HepG2 (cell line): ENCODE measurements around the gene TUBB. TPM values are rescaled to one million over a fixed set of nuclear protein-coding genes. Genes with fewer than 3 reads are reported as not detected.

Experiments used
- FOXJ3 ChIP-seq: sonication (generic); formaldehyde crosslinking; IDR thresholded peaks from 2 replicates; pipeline ENCODE4 v1.4.0; 2020; ENCODE audit warnings: missing genetic modification reagents, mild to moderate bottlenecking, borderline replicate concordance
- FOXK2 ChIP-seq: fragments of 450-650 bp; IDR thresholded peaks from 2 replicates; pipeline ENCODE4 v1.6.1; 2016
- GABPB1 ChIP-seq: IDR thresholded peaks from 2 replicates; pipeline ENCODE4 v1.6.1; 2016; ENCODE audit warnings: mild to moderate bottlenecking, missing genetic modification reagents, moderate library complexity, missing compliant biosample characterization
- JUN ChIP-seq: sonication (generic); formaldehyde crosslinking; IDR thresholded peaks from 2 replicates; pipeline ENCODE4 v1.4.0; 2020; ENCODE audit warnings: mild to moderate bottlenecking, missing genetic modification reagents
- JUND ChIP-seq: sonication (generic); formaldehyde crosslinking; IDR thresholded peaks from 2 replicates; pipeline ENCODE4 v1.8.0; 2022; ENCODE audit warnings: mild to moderate bottlenecking, missing genetic modification reagents
- REPIN1 ChIP-seq: sonication (generic); formaldehyde crosslinking; IDR thresholded peaks from 2 replicates; pipeline ENCODE4 v1.8.0; 2022; ENCODE audit warnings: missing genetic modification reagents, low read depth, mild to moderate bottlenecking, borderline replicate concordance
- RXRA ChIP-seq: sonication (generic); formaldehyde crosslinking; IDR thresholded peaks from 2 replicates; pipeline ENCODE4 v1.5.1; 2020; ENCODE audit warnings: missing genetic modification reagents
- SAFB2 ChIP-seq: sonication (generic); formaldehyde crosslinking; IDR thresholded peaks from 2 replicates; pipeline ENCODE4 v1.5.1; 2020; ENCODE audit warnings: missing genetic modification reagents, low read depth, mild to moderate bottlenecking, borderline replicate concordance
- SETDB1 ChIP-seq: sonication (generic); formaldehyde crosslinking; IDR thresholded peaks from 2 replicates; pipeline ENCODE4 v1.5.1; 2020; ENCODE audit warnings: missing genetic modification reagents, mild to moderate bottlenecking, borderline replicate concordance
- ZBTB38 ChIP-seq: sonication (generic); formaldehyde crosslinking; IDR thresholded peaks from 2 replicates; pipeline ENCODE4 v1.5.1; 2020; ENCODE audit warnings: mild to moderate bottlenecking, missing genetic modification reagents
- ZFP82 ChIP-seq: sonication (generic); formaldehyde crosslinking; IDR thresholded peaks from 2 replicates; pipeline ENCODE4 v1.5.1; 2020; ENCODE audit warnings: mild to moderate bottlenecking, missing genetic modification reagents, borderline replicate concordance
- polyA plus RNA-seq, 8 experiments: library from polyadenylated mRNA; depleted of rRNA in 3 of 8; stranded (reverse) in 7 of 8; unstranded in 1 of 8; fragments of >200 nt; fragmentation: Illumina TruSeq in 4 of 8; extraction: Trizol in 4 of 8; gene quantifications; 2 replicates each; pipeline versions ENCODE4 v1.2.1 to v1.2.3, GENCODE V29; 2011 to 2016; ENCODE audit warnings: low read depth in 4 of 8, missing spikeins in 1 of 8, mixed read lengths in 1 of 8; ENCODE audit not compliant: insufficient read depth in 1 of 8
- total RNA-seq, 5 experiments: library from RNA; depleted of rRNA; stranded (reverse); fragments of >200 nt; fragmentation: Illumina TruSeq; extraction: Trizol; gene quantifications; 2 replicates each; pipeline ENCODE4 v1.2.3, GENCODE V29; 2016; ENCODE audit warnings: low read depth in 1 of 5
- TF ChIP-seq, protein P1 (sequence below): sonication (generic); formaldehyde crosslinking; IDR thresholded peaks from 2 replicates; pipeline ENCODE4 v1.8.0; 2022; ENCODE audit warnings: missing genetic modification reagents, low read depth, mild to moderate bottlenecking, borderline replicate concordance
- TF ChIP-seq, protein P2 (sequence below): sonication (generic); formaldehyde crosslinking; IDR thresholded peaks from 2 replicates; pipeline ENCODE4 v1.5.0; 2020; ENCODE audit warnings: mild to moderate bottlenecking, missing genetic modification reagents, borderline replicate concordance
- TF ChIP-seq, protein P3 (sequence below): sonication (generic); formaldehyde crosslinking; IDR thresholded peaks from 2 replicates; pipeline ENCODE4 v1.9.0; 2021; ENCODE audit warnings: missing genetic modification reagents, borderline replicate concordance
- TF ChIP-seq, protein P4 (sequence below): sonication (generic); formaldehyde crosslinking; IDR thresholded peaks from 2 replicates; pipeline ENCODE4 v1.4.0; 2020; ENCODE audit warnings: low read depth, missing genetic modification reagents

The TUBB gene
- total and polyA plus RNA-seq, 2 of the 13 experiments (the other 11 are each of a cell fraction or from before 2014, with no cell fraction given), result 911 to 1,163 TPM

DNA sequence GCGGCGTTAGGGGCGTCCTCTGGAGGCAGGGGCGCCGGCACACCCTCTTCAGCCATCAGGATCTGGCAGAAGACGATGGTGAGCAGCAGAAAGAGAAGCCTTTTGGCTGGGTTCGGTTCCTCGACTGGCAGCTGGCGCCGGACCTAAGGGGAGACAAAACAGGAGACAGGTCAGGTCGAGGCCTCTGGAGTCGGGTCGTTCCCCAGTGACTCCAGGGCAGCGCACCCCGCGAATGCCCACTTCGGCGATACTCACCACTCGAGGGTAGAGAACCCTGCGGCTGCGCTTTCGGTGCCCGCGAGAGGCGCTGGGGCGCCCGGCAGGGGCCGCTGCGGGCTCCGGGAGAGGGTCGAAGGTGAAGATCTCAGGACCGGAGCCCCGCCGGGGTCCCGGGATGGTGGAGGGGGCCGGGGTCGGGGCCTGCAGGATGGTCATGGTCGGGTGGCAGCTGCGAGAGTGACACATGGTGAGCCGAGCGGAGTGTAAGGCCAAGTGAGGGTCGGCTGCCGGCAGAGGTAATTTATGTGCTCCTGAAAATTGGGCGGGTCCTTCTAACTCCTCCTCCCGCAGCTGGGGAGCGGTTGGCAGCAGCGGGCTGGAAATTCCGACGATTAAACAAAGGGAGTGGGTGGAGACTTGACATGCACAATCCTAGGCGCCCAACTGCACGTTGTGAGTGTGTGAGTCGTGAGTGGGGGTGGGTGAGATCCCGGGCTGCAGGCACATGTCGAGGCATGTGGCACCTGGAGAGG is 24.1 kb downstream of the TUBB start, which contains the start of gene IER3 (continued):
- TF ChIP-seq, protein P1, sequence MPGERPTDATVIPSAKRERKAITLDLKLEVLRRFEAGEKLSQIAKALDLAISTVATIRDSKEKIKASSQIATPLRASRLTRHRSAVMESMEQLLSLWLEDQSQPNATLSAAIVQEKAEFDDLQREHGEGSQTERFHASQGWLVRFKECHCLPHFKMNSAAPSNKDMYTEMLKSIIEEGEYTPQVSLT, result no peak
- TF ChIP-seq, protein P2, sequence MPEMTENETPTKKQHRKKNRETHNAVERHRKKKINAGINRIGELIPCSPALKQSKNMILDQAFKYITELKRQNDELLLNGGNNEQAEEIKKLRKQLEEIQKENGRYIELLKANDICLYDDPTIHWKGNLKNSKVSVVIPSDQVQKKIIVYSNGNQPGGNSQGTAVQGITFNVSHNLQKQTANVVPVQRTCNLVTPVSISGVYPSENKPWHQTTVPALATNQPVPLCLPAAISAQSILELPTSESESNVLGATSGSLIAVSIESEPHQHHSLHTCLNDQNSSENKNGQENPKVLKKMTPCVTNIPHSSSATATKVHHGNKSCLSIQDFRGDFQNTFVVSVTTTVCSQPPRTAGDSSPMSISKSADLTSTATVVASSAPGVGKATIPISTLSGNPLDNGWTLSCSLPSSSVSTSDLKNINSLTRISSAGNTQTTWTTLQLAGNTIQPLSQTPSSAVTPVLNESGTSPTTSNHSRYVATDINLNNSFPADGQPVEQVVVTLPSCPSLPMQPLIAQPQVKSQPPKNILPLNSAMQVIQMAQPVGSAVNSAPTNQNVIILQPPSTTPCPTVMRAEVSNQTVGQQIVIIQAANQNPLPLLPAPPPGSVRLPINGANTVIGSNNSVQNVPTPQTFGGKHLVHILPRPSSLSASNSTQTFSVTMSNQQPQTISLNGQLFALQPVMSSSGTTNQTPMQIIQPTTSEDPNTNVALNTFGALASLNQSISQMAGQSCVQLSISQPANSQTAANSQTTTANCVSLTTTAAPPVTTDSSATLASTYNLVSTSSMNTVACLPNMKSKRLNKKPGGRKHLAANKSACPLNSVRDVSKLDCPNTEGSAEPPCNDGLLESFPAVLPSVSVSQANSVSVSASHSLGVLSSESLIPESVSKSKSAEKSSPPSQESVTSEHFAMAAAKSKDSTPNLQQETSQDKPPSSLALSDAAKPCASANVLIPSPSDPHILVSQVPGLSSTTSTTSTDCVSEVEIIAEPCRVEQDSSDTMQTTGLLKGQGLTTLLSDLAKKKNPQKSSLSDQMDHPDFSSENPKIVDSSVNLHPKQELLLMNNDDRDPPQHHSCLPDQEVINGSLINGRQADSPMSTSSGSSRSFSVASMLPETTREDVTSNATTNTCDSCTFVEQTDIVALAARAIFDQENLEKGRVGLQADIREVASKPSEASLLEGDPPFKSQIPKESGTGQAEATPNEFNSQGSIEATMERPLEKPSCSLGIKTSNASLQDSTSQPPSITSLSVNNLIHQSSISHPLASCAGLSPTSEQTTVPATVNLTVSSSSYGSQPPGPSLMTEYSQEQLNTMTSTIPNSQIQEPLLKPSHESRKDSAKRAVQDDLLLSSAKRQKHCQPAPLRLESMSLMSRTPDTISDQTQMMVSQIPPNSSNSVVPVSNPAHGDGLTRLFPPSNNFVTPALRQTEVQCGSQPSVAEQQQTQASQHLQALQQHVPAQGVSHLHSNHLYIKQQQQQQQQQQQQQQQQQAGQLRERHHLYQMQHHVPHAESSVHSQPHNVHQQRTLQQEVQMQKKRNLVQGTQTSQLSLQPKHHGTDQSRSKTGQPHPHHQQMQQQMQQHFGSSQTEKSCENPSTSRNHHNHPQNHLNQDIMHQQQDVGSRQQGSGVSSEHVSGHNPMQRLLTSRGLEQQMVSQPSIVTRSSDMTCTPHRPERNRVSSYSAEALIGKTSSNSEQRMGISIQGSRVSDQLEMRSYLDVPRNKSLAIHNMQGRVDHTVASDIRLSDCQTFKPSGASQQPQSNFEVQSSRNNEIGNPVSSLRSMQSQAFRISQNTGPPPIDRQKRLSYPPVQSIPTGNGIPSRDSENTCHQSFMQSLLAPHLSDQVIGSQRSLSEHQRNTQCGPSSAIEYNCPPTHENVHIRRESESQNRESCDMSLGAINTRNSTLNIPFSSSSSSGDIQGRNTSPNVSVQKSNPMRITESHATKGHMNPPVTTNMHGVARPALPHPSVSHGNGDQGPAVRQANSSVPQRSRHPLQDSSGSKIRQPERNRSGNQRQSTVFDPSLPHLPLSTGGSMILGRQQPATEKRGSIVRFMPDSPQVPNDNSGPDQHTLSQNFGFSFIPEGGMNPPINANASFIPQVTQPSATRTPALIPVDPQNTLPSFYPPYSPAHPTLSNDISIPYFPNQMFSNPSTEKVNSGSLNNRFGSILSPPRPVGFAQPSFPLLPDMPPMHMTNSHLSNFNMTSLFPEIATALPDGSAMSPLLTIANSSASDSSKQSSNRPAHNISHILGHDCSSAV (CRISPR knock-in tag), result peak; percentile 84; the same call in 1 of the 2 replicates
- TF ChIP-seq RXRA (CRISPR knock-in tag) (peak; percentile 81), JUN (CRISPR knock-in tag) (no peak), ZFP82 (peak; percentile 90), GABPB1 (CRISPR knock-in tag) (peak; percentile 73), JUND (CRISPR knock-in tag) (no peak), FOXK2 (no peak), REPIN1 (peak; percentile 46; the same call in 1 of the 2 replicates), SETDB1 (no peak), FOXJ3 (CRISPR knock-in tag) (peak; percentile 39; the same call in 1 of the 2 replicates), SAFB2 (peak; percentile 89; the same call in 1 of the 2 replicates), ZBTB38 (no peak; the same call in 1 of the 2 replicates)
- TF ChIP-seq, protein P3, sequence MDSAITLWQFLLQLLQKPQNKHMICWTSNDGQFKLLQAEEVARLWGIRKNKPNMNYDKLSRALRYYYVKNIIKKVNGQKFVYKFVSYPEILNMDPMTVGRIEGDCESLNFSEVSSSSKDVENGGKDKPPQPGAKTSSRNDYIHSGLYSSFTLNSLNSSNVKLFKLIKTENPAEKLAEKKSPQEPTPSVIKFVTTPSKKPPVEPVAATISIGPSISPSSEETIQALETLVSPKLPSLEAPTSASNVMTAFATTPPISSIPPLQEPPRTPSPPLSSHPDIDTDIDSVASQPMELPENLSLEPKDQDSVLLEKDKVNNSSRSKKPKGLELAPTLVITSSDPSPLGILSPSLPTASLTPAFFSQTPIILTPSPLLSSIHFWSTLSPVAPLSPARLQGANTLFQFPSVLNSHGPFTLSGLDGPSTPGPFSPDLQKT (CRISPR knock-in tag), result peak; percentile 31; the same call in 1 of the 2 replicates
- TF ChIP-seq, protein P4, sequence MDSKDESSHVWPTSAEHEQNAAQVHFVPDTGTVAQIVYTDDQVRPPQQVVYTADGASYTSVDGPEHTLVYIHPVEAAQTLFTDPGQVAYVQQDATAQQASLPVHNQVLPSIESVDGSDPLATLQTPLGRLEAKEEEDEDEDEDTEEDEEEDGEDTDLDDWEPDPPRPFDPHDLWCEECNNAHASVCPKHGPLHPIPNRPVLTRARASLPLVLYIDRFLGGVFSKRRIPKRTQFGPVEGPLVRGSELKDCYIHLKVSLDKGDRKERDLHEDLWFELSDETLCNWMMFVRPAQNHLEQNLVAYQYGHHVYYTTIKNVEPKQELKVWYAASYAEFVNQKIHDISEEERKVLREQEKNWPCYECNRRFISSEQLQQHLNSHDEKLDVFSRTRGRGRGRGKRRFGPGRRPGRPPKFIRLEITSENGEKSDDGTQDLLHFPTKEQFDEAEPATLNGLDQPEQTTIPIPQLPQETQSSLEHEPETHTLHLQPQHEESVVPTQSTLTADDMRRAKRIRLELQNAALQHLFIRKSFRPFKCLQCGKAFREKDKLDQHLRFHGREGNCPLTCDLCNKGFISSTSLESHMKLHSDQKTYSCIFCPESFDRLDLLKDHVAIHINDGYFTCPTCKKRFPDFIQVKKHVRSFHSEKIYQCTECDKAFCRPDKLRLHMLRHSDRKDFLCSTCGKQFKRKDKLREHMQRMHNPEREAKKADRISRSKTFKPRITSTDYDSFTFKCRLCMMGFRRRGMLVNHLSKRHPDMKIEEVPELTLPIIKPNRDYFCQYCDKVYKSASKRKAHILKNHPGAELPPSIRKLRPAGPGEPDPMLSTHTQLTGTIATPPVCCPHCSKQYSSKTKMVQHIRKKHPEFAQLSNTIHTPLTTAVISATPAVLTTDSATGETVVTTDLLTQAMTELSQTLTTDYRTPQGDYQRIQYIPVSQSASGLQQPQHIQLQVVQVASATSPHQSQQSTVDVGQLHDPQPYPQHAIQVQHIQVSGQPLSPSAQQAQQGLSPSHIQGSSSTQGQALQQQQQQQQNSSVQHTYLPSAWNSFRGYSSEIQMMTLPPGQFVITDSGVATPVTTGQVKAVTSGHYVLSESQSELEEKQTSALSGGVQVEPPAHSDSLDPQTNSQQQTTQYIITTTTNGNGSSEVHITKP (CRISPR knock-in tag), result peak; percentile 54; the same call in 1 of the 2 replicates
